Keratinocyte (primary cell): ENCODE data around the gene GINM1. TPM values are rescaled to one million over a fixed set of nuclear protein-coding genes. Genes with fewer than 3 reads are reported as not detected.

Experiments used
- DNase-seq: peaks from one replicate; pipeline ENCODE4 v3.0.0-alpha.2; 2011; ENCODE audit warnings: low read depth, missing footprints, low spot score
- FAIRE-seq: peaks from 2 replicates; lab custom pipeline; 2011; peaks lifted over from hg19 to GRCh38; lab: Jason Lieb, UNC
- H2AFZ ChIP-seq: 2 replicates; pipeline ENCODE4 v1.6.0; 2012; ENCODE audit warnings: low read length, control low read depth, inconsistent platforms; ENCODE audit not compliant: control insufficient read depth
- H3K27ac ChIP-seq: 2 replicates; pipeline ENCODE4 v1.5.1; 2011; ENCODE audit warnings: low read length; ENCODE audit not compliant: control insufficient read depth, insufficient read depth
- H3K27me3 ChIP-seq: 3 replicates; pipeline ENCODE4 v1.6.0; 2011; ENCODE audit warnings: low read length; ENCODE audit not compliant: control insufficient read depth, insufficient read depth; ENCODE audit errors: extremely low read depth
- H3K36me3 ChIP-seq, 2 experiments: 2 replicates in 1 of 2; 3 replicates in 1 of 2; pipeline ENCODE4 v1.5.1; 2011; ENCODE audit warnings: low read length in 2 of 2, mild to moderate bottlenecking in 1 of 2; ENCODE audit not compliant: control insufficient read depth in 2 of 2, insufficient read depth in 2 of 2; ENCODE audit errors: extremely low read depth in 1 of 2
- H3K4me1 ChIP-seq: 3 replicates; pipeline ENCODE4 v1.5.1; 2011; ENCODE audit warnings: low read length; ENCODE audit not compliant: control insufficient read depth, insufficient read depth; ENCODE audit errors: extremely low read depth
- H3K4me2 ChIP-seq: 3 replicates; pipeline ENCODE4 v1.6.0; 2011; ENCODE audit warnings: low read depth, low read length; ENCODE audit not compliant: control insufficient read depth, insufficient read depth; ENCODE audit errors: extremely low read depth
- H3K4me3 ChIP-seq, 3 experiments: fragments of 200-600 bp in 1 of 3; sonication (generic) in 1 of 3; 2 replicates in 2 of 3; 3 replicates in 1 of 3; pipeline ENCODE4 v1.5.1; 2011 to 2016; ENCODE audit warnings: low read length in 3 of 3, mild to moderate bottlenecking in 3 of 3, control low read depth in 2 of 3, inconsistent platforms in 1 of 3, low read depth in 1 of 3, mixed read lengths in 1 of 3, mixed run types in 1 of 3, moderate library complexity in 1 of 3; ENCODE audit not compliant: control insufficient read depth in 2 of 3, insufficient read depth in 2 of 3; ENCODE audit errors: extremely low read depth in 1 of 3
- H3K79me2 ChIP-seq: 2 replicates; pipeline ENCODE4 v1.6.0; 2012; ENCODE audit warnings: low read length; ENCODE audit not compliant: control insufficient read depth, insufficient read depth
- H3K9ac ChIP-seq: 3 replicates; pipeline ENCODE4 v1.6.0; 2011; ENCODE audit warnings: low read length; ENCODE audit not compliant: control insufficient read depth, insufficient read depth; ENCODE audit errors: extremely low read depth
- H3K9me1 ChIP-seq: 3 replicates; pipeline ENCODE4 v1.6.0; 2011; ENCODE audit warnings: low read length; ENCODE audit not compliant: control insufficient read depth, insufficient read depth; ENCODE audit errors: extremely low read depth
- H3K9me3 ChIP-seq: 2 replicates; pipeline ENCODE4 v1.5.1; 2012; ENCODE audit warnings: low read depth, low read length; ENCODE audit not compliant: control insufficient read depth
- H4K20me1 ChIP-seq: 3 replicates; pipeline ENCODE4 v1.6.0; 2011; ENCODE audit warnings: low read length; ENCODE audit not compliant: control insufficient read depth, insufficient read depth; ENCODE audit errors: extremely low read depth
- EZH2 ChIP-seq: IDR thresholded peaks from one replicate; pipeline ENCODE4 v1.6.1; 2012; ENCODE audit warnings: inconsistent platforms, mild to moderate bottlenecking, low read length, moderate library complexity
- dilution Hi-C: fragments of 300-500 bp; cut with MboI; formaldehyde crosslinking; loops from one replicate; pipeline ENCODE4 v1.7.0; 2020; ENCODE audit warnings: low sequenced_read_pairs; ENCODE audit not compliant: extremely low pct_ligation_motif_present
- polyA plus RNA-seq, 5 experiments: library from polyadenylated mRNA; depleted of rRNA in 3 of 5; stranded (reverse) in 3 of 5; stranded (forward) in 1 of 5; unstranded in 1 of 5; fragments of >200 nt; gene quantifications; 1 replicate in 1 of 5; 2 replicates in 3 of 5; 3 replicates in 1 of 5; pipeline versions ENCODE4 v1.2.1 to v1.2.3, GENCODE V29; 2011 to 2012; ENCODE audit warnings: missing spikeins in 2 of 5, low read depth in 1 of 5, low replicate concordance in 1 of 5
- TF ChIP-seq, protein P1 (sequence below), 3 experiments: IDR thresholded peaks in 1 of 3; conservative IDR thresholded peaks in 1 of 3; optimal IDR thresholded peaks in 1 of 3; 2 replicates in 2 of 3; 3 replicates in 1 of 3; pipeline versions ENCODE3 to v1.5.1; 2011; ENCODE audit warnings: low read length in 3 of 3, mild to moderate bottlenecking in 3 of 3, moderate library complexity in 2 of 3, control low read depth in 1 of 3, inconsistent platforms in 1 of 3; ENCODE audit not compliant: insufficient read depth in 2 of 3; ENCODE audit errors: extremely low read depth in 1 of 3

The GINM1 gene
- polyA plus RNA-seq, 1 donor (not counting 4 experiments of a cell fraction or from before 2014, with no cell fraction given), result 29.7 TPM

DNA sequence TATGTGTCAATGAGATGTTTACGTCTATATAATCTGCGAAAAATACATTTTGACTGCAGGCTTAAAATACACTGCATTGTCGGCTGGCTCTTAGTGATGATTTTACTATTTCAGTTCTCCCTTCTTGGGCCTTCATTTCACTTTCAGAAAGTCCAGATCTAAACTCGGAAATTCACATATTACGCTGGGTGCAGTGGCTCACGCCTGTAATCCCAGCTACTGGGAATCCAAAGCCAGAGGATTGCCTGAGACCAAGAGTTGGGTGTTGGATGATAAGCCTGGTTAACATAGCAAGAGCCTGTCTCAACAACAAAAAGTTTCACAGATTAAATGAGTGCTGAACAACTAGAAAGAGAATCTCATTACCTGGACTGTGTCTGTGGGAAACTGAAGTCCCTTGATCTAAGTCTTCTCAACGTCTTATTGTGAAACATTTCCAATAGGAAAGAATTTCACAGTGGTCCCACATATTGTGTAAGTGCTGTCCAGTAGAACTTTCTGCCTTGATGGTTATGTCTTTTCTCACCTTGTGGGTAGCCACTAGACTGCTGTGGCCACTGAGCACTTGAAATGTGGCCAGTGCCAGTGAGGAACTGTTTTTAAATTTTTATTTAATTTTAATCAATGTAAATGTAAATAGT lies 1.9 kb downstream of the GINM1 start:
- dilution Hi-C loops, result no loop called here
- H3K79me2 ChIP-seq, result peaks cover 45% of the 10 kb centered on the region

DNA sequence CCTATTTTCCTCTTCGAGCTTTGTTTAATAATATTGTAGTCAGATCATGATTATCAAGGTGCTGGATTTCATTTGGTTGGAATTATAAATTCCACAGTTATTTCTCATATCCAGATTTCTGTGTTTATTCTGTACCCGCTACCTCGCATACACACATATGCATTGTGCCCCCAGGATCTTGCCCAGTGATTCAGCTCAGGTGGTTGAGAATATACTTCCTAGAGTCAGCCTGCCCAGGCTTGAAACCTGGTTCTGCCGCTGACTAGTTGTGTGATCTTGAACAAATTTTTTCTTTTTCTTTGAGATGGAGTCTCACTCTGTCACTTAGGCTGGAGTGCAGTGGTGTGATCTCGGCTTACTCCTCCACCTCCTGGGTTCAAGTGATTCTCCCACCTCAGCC lies 14.7 kb downstream of the GINM1 start:
- H4K20me1 ChIP-seq, result no peaks in the 10 kb centered on the region
- H3K9ac ChIP-seq, result no peak overlapping the region
- H2AFZ ChIP-seq, result no peak overlapping the region
- H3K9me3 ChIP-seq, result no peaks in the 10 kb centered on the region
- peaks cover 1% of the 10 kb centered on the region for H3K79me2 ChIP-seq
- H3K27me3 ChIP-seq, result no peaks in the 10 kb centered on the region
- peaks cover 18% of the 10 kb centered on the region for H3K4me1 ChIP-seq
- dilution Hi-C loops, result no loop called here
- peaks cover 2 to 9% of the 10 kb centered on the region in 2 experiments for H3K36me3 ChIP-seq
- H3K4me2 ChIP-seq, result peak overlapping the region; percentile 79
- DNase-seq, result peak; percentile 56
- H3K27ac ChIP-seq, result peak overlapping the region; percentile 41
- H3K4me3 ChIP-seq, result no peak overlapping the region
- FAIRE-seq, result peak; percentile 96
- H3K9me1 ChIP-seq, result no peaks in the 10 kb centered on the region
- TF ChIP-seq, protein P1, sequence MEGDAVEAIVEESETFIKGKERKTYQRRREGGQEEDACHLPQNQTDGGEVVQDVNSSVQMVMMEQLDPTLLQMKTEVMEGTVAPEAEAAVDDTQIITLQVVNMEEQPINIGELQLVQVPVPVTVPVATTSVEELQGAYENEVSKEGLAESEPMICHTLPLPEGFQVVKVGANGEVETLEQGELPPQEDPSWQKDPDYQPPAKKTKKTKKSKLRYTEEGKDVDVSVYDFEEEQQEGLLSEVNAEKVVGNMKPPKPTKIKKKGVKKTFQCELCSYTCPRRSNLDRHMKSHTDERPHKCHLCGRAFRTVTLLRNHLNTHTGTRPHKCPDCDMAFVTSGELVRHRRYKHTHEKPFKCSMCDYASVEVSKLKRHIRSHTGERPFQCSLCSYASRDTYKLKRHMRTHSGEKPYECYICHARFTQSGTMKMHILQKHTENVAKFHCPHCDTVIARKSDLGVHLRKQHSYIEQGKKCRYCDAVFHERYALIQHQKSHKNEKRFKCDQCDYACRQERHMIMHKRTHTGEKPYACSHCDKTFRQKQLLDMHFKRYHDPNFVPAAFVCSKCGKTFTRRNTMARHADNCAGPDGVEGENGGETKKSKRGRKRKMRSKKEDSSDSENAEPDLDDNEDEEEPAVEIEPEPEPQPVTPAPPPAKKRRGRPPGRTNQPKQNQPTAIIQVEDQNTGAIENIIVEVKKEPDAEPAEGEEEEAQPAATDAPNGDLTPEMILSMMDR (optimal IDR thresholded peaks at IDR 0.05 in 1 of 3, IDR thresholded peaks at IDR 0.05 in 1 of 3, conservative IDR thresholded peaks at IDR 0.05 in 1 of 3; ENCODE audit: extremely low read depth in 1 of 3, insufficient read depth in 2 of 3, low read length in 3 of 3), result no peak
- no peak for TF ChIP-seq EZH2

More for the DNA sequence above, 1.9 kb downstream of the GINM1 start:
- DNase-seq (no peak), FAIRE-seq (no peak)
- H3K4me3 ChIP-seq, result no peak overlapping the region
- H4K20me1 ChIP-seq, result no peaks in the 10 kb centered on the region
- no peak overlapping the region for H3K9ac ChIP-seq
- TF ChIP-seq, protein P1 (optimal IDR thresholded peaks at IDR 0.05 in 1 of 3, IDR thresholded peaks at IDR 0.05 in 1 of 3, conservative IDR thresholded peaks at IDR 0.05 in 1 of 3; ENCODE audit: extremely low read depth in 1 of 3, insufficient read depth in 2 of 3, low read length in 3 of 3), result no peak
- H3K27me3 ChIP-seq, result no peaks in the 10 kb centered on the region
- no peaks in the 10 kb centered on the region for H3K9me3 ChIP-seq
- H3K4me1 ChIP-seq, result peaks cover 26% of the 10 kb centered on the region
- H3K9me1 ChIP-seq, result no peaks in the 10 kb centered on the region
- no peak overlapping the region for H3K4me2 ChIP-seq
- H2AFZ ChIP-seq, result no peak overlapping the region
- no peak overlapping the region for H3K27ac ChIP-seq
- no peaks in the 10 kb centered on the region for H3K36me3 ChIP-seq
